Activated CD4-positive, alpha-beta T cell treated with anti-CD3 and anti-CD28 coated beads, Interleukin-2, amount 10 ng/mL, durations not matched to agents 24 days and 14 days (primary cell): ENCODE results near the gene RASA3. TPM values are rescaled to one million over a fixed set of nuclear protein-coding genes. Genes with fewer than 3 reads are reported as not detected.
"Not testable (repeated sequence)": the region's sequence is repeated elsewhere in the genome, so short reads cannot be mapped to it uniquely, and the experiment has no call there.

Experiments used
- DNase-seq: peaks from one replicate; pipeline ENCODE4 v3.0.0; 2022
- H3K27ac Mint-ChIP-seq: one replicate; pipeline ENCODE4 v1.8.0; 2022; ENCODE audit warnings: mild to moderate bottlenecking, mixed read lengths
- H3K27me3 Mint-ChIP-seq: one replicate; pipeline ENCODE4 v1.8.0; 2022; ENCODE audit warnings: mixed read lengths
- H3K36me3 Mint-ChIP-seq: one replicate; pipeline ENCODE4 v1.8.0; 2022; ENCODE audit warnings: low read depth, mild to moderate bottlenecking, mixed read lengths
- H3K4me1 Mint-ChIP-seq: one replicate; pipeline ENCODE4 v1.8.0; 2021; ENCODE audit warnings: mixed read lengths
- H3K4me3 Mint-ChIP-seq: one replicate; pipeline ENCODE4 v1.8.0; 2022; ENCODE audit warnings: mild to moderate bottlenecking, moderate library complexity, mixed read lengths
- H3K9me3 Mint-ChIP-seq: one replicate; pipeline ENCODE4 v1.8.0; 2021; ENCODE audit warnings: mixed read lengths
- intact Hi-C: fragments of 100-400 bp; cut with micrococcal nuclease; formaldehyde crosslinking; loops from one replicate; pipeline ENCODE4 v1.15.1; 2023
- total RNA-seq: library from RNA; stranded (reverse); gene quantifications from 2 replicates; pipeline ENCODE4 v1.2.3, GENCODE V29; 2022

Gene RASA3
- total RNA-seq, 1 donor from 2014 or later = 15.9 TPM

- intact Hi-C loops = no loop called here
- Mint-ChIP-seq H3K27me3 (no peaks in the 10 kb centered on the region), H3K4me1 (peaks cover 4% of the 10 kb centered on the region), H3K4me3 (no peak overlapping the region), H3K27ac (no peak overlapping the region), H3K9me3 (no peaks in the 10 kb centered on the region), H3K36me3 (peaks cover 22% of the 10 kb centered on the region)
- no peak for DNase-seq
Measured at GRCh38 chr13:114082849-114083645, 49.4 kb downstream of the RASA3 start.

GRCh38 chr13:114081761-114082681, 50.4 kb downstream of the RASA3 start:
- intact Hi-C loops = no loop called here
- Mint-ChIP-seq H3K36me3 (peaks cover 17% of the 10 kb centered on the region), H3K4me1 (peaks cover 6% of the 10 kb centered on the region), H3K27me3 (no peaks in the 10 kb centered on the region), H3K9me3 (no peaks in the 10 kb centered on the region), H3K27ac (no peak overlapping the region), H3K4me3 (no peak overlapping the region)
- DNase-seq = no peak

GRCh38 chr13:114080739-114081561, 51.5 kb downstream of the RASA3 start:
- H3K27ac Mint-ChIP-seq = no peak overlapping the region
- intact Hi-C loops = no loop called here
- no peaks in the 10 kb centered on the region for H3K9me3 Mint-ChIP-seq
- no peak for DNase-seq
- no peaks in the 10 kb centered on the region for H3K27me3 Mint-ChIP-seq
- peaks cover 8% of the 10 kb centered on the region for H3K4me1 Mint-ChIP-seq
- peaks cover 20% of the 10 kb centered on the region for H3K36me3 Mint-ChIP-seq
- no peak overlapping the region for H3K4me3 Mint-ChIP-seq

- Mint-ChIP-seq H3K27me3 (no peaks in the 10 kb centered on the region), H3K36me3 (peaks cover 22% of the 10 kb centered on the region), H3K4me3 (no peak overlapping the region), H3K4me1 (peaks cover 8% of the 10 kb centered on the region), H3K9me3 (no peaks in the 10 kb centered on the region), H3K27ac (no peak overlapping the region)
- DNase-seq = no peak
- intact Hi-C loops = no loop called here
Measured at GRCh38 chr13:114079601-114080536, 52.6 kb downstream of the RASA3 start.

GRCh38 chr13:114078461-114079451, 53.7 kb downstream of the RASA3 start:
- Mint-ChIP-seq H3K9me3 (no peaks in the 10 kb centered on the region), H3K36me3 (peaks cover 27% of the 10 kb centered on the region), H3K4me1 (peaks cover 8% of the 10 kb centered on the region), H3K4me3 (no peak overlapping the region), H3K27me3 (no peaks in the 10 kb centered on the region), H3K27ac (no peak overlapping the region)
- intact Hi-C loops = no loop called here
- DNase-seq = no peak

GRCh38 chr13:114077933-114078325, 54.5 kb downstream of the RASA3 start:
- Mint-ChIP-seq H3K4me1 (peaks cover 7% of the 10 kb centered on the region), H3K27ac (no peak overlapping the region), H3K9me3 (no peaks in the 10 kb centered on the region), H3K27me3 (no peaks in the 10 kb centered on the region), H3K4me3 (no peak overlapping the region), H3K36me3 (peaks cover 29% of the 10 kb centered on the region)
- intact Hi-C loops = no loop called here
- no peak for DNase-seq

GRCh38 chr13:114077099-114077932, 55.1 kb downstream of the RASA3 start:
- no peak for DNase-seq
- no peak overlapping the region for H3K27ac Mint-ChIP-seq
- no peak overlapping the region for H3K4me3 Mint-ChIP-seq
- no peaks in the 10 kb centered on the region for H3K9me3 Mint-ChIP-seq
- no peaks in the 10 kb centered on the region for H3K27me3 Mint-ChIP-seq
- peaks cover 32% of the 10 kb centered on the region for H3K36me3 Mint-ChIP-seq
- peaks cover 7% of the 10 kb centered on the region for H3K4me1 Mint-ChIP-seq
- intact Hi-C loops = no loop called here

GRCh38 chr13:114076329-114077090, 55.9 kb downstream of the RASA3 start:
- no peak overlapping the region for H3K27ac Mint-ChIP-seq
- H3K4me3 Mint-ChIP-seq = no peak overlapping the region
- H3K4me1 Mint-ChIP-seq = peaks cover 7% of the 10 kb centered on the region
- H3K9me3 Mint-ChIP-seq = peaks cover 3% of the 10 kb centered on the region
- DNase-seq = no peak
- intact Hi-C loops = no loop called here
- no peaks in the 10 kb centered on the region for H3K27me3 Mint-ChIP-seq
- peaks cover 35% of the 10 kb centered on the region for H3K36me3 Mint-ChIP-seq

- H3K27me3 Mint-ChIP-seq, H3K9me3 Mint-ChIP-seq, H3K27ac Mint-ChIP-seq, DNase-seq, intact Hi-C loops, H3K4me3 Mint-ChIP-seq, H3K4me1 Mint-ChIP-seq: not testable (repeated sequence)
- peaks cover 39% of the 10 kb centered on the region for H3K36me3 Mint-ChIP-seq
Measured at GRCh38 chr13:114075811-114076210, 56.6 kb downstream of the RASA3 start.

- peaks cover 7% of the 10 kb centered on the region for H3K4me1 Mint-ChIP-seq
- no peak overlapping the region for H3K4me3 Mint-ChIP-seq
- DNase-seq = no peak
- intact Hi-C loops = no loop called here
- H3K9me3 Mint-ChIP-seq = peaks cover 8% of the 10 kb centered on the region
- H3K27me3 Mint-ChIP-seq = no peaks in the 10 kb centered on the region
- peaks cover 39% of the 10 kb centered on the region for H3K36me3 Mint-ChIP-seq
- no peak overlapping the region for H3K27ac Mint-ChIP-seq
Measured at GRCh38 chr13:114074671-114075315, 57.6 kb downstream of the RASA3 start.
